A673 (cell line): ENCODE measurements around the gene CX3CL1. TPM values are rescaled to one million over a fixed set of nuclear protein-coding genes. Genes with fewer than 3 reads are reported as not detected.

Source experiments
- BruUV-seq: library from RNA; stranded (reverse); fragments of 400-500 nt; replicated peaks from 2 replicates; lab custom pipeline; 2021; lab: Mats Ljungman, UMichigan
- CTCF ChIA-PET: fragments of 300-600 bp; sonication (Branson Sonifier 250); formaldehyde crosslinking; loops from one replicate; lab custom pipeline; 2022; ENCODE audit warnings: antibody characterized with exemption; lab: Charles Lee
- POLR2A ChIA-PET: fragments of 300-600 bp; sonication (Branson Sonifier 250); formaldehyde crosslinking; loops from one replicate; lab custom pipeline; 2022; ENCODE audit warnings: antibody characterized with exemption; ENCODE audit not compliant: low non-redundant PET; lab: Charles Lee
- DNase-seq: peaks from one replicate; pipeline ENCODE4 v3.0.0-alpha.2; 2015; ENCODE audit warnings: low spot score
- H3K27ac ChIP-seq: fragments of 200-600 bp; sonication (generic); 2 replicates; pipeline ENCODE4 v1.5.1; 2016; ENCODE audit warnings: mixed run types, low read depth, mild to moderate bottlenecking, mixed read lengths, antibody characterized with exemption, low read length; ENCODE audit not compliant: poor library complexity, severe bottlenecking
- H3K27me3 ChIP-seq: fragments of 200-600 bp; sonication (generic); replicated peaks from 2 replicates; pipeline ENCODE4 v1.6.1; 2017; ENCODE audit warnings: mixed run types, low read depth, mild to moderate bottlenecking, mixed read lengths, antibody characterized with exemption, low read length; ENCODE audit not compliant: insufficient read depth, poor library complexity
- H3K36me3 ChIP-seq: fragments of 200-600 bp; sonication (generic); 2 replicates; pipeline ENCODE4 v1.6.1; 2016; ENCODE audit warnings: mixed run types, mild to moderate bottlenecking, mixed read lengths, antibody characterized with exemption, low read length; ENCODE audit not compliant: insufficient read depth, poor library complexity, severe bottlenecking
- H3K4me1 ChIP-seq: fragments of 200-600 bp; sonication (generic); 2 replicates; pipeline ENCODE4 v1.6.1; 2017; ENCODE audit warnings: mixed run types, mild to moderate bottlenecking, mixed read lengths, antibody characterized with exemption, low read length; ENCODE audit not compliant: insufficient read depth, poor library complexity, severe bottlenecking
- H3K4me3 ChIP-seq: fragments of 200-600 bp; sonication (generic); 2 replicates; pipeline ENCODE4 v1.5.1; 2016; ENCODE audit warnings: low read depth, mixed run types, mild to moderate bottlenecking, mixed read lengths, low read length; ENCODE audit not compliant: poor library complexity, severe bottlenecking
- H3K9me3 ChIP-seq: fragments of 200-600 bp; sonication (generic); 2 replicates; pipeline ENCODE4 v1.6.1; 2016; ENCODE audit warnings: mixed run types, low read depth, mild to moderate bottlenecking, mixed read lengths, antibody characterized with exemption, low read length; ENCODE audit not compliant: poor library complexity, severe bottlenecking
- EZH2 ChIP-seq: fragments of 200-600 bp; sonication (generic); IDR thresholded peaks from 2 replicates; pipeline ENCODE4 v1.6.1; 2017; ENCODE audit warnings: borderline replicate concordance, low read depth, mild to moderate bottlenecking, mixed read lengths, antibody characterized with exemption, low read length; ENCODE audit not compliant: poor library complexity, severe bottlenecking
- intact Hi-C: fragments of 100-400 bp; cut with micrococcal nuclease; formaldehyde crosslinking; loops from one replicate; pipeline ENCODE4 v1.10.0; 2022; ENCODE audit not compliant: unreplicated experiment
- total RNA-seq: library from RNA; stranded (reverse); gene quantifications from 2 replicates; pipeline ENCODE4 v1.2.3, GENCODE V29; 2021
- TF ChIP-seq, protein P1 (sequence below): fragments of 300-800, 200-600 bp; sonication (generic); conservative IDR thresholded peaks from 2 replicates; pipeline ENCODE4 v1.5.1; 2017; ENCODE audit warnings: low read depth, mild to moderate bottlenecking, antibody characterized with exemption, low read length, moderate library complexity, mixed read lengths

Gene CX3CL1
- total RNA-seq, 1 experiment from 2014 or later = not detected

DNA sequence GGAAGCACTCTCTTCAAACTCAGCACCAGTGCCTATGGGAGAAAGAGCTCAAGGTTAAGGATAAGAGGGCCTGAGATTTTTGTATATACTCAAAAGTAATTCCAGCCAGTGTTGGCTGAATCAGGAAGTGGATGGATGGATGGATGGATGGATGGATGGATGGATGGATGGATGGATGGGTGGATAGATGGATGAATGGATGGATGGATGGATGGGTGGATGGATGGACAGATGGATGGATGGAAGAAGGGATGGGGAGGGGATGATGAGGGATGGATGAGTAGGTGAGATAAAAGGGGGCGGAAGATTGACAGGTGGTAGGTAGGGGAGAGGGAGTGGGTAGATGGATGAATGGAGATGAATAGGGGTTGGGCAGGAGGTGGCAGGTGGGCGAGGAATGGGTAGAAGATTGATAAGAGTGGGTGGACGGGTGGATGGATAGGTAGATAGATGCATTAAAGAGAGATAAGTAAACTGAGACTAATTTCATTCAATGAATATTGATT, 4.1 kb downstream of the CX3CL1 start:
- H3K4me1 ChIP-seq = peaks cover 7% of the 10 kb centered on the region
- ChIA-PET POLR2A (no interaction called here), CTCF (no interaction called here)
- H3K9me3 ChIP-seq = no peaks in the 10 kb centered on the region
- H3K27ac ChIP-seq = no peak overlapping the region
- no peaks in the 10 kb centered on the region for H3K36me3 ChIP-seq
- TF ChIP-seq, protein P1, sequence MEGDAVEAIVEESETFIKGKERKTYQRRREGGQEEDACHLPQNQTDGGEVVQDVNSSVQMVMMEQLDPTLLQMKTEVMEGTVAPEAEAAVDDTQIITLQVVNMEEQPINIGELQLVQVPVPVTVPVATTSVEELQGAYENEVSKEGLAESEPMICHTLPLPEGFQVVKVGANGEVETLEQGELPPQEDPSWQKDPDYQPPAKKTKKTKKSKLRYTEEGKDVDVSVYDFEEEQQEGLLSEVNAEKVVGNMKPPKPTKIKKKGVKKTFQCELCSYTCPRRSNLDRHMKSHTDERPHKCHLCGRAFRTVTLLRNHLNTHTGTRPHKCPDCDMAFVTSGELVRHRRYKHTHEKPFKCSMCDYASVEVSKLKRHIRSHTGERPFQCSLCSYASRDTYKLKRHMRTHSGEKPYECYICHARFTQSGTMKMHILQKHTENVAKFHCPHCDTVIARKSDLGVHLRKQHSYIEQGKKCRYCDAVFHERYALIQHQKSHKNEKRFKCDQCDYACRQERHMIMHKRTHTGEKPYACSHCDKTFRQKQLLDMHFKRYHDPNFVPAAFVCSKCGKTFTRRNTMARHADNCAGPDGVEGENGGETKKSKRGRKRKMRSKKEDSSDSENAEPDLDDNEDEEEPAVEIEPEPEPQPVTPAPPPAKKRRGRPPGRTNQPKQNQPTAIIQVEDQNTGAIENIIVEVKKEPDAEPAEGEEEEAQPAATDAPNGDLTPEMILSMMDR = no peak
- TF ChIP-seq EZH2 = no peak
- H3K27me3 ChIP-seq = no peaks in the 10 kb centered on the region
- BruUV-seq = no TSS peak
- no peak for DNase-seq
- intact Hi-C loops = no loop called here
- H3K4me3 ChIP-seq = no peak overlapping the region

DNA sequence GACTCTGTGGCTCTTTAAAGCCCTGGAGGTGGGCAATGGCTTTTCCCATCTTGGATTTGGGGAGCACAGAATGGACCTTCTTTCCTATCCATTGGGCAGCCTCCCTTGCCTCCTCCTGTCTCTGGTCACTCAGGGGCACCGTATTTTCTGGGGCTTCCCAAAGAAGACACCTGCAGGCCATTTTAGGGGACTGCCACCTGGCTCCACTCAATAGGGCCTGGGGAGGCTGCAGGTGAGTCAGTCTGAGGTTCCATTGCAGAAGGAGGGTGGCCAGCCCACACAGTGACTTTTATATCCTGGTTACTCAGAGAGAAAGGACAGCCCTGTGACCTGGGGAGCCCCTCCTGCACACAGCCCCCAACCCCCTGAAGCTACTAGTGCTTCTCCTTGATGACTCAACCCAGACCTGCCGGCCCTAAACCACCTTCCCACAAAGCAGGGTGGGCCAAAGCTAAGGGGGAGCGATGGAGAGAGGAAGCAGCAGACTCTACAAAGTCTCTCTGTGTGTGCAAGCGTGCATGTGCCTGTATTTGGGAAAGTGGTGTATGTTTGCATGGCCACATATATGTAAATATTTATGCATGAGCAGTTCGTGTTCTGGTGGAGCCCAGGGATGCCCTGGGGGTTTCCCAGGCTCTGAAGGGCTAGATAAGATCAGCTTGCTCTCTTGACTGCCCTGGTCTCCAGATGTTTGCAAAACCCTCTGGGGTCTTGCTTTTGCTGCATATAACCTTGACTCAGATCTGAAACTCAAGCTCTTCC, 5.0 kb downstream of the CX3CL1 start:
- no TSS peak for BruUV-seq
- Histone ChIP-seq H3K36me3 (no peaks in the 10 kb centered on the region), H3K4me1 (peaks cover 5% of the 10 kb centered on the region), H3K27ac (no peak overlapping the region), H3K27me3 (no peaks in the 10 kb centered on the region), H3K9me3 (no peaks in the 10 kb centered on the region), H3K4me3 (no peak overlapping the region)
- intact Hi-C loops = no loop called here
- DNase-seq = no peak
- POLR2A ChIA-PET = no interaction called here
- CTCF ChIA-PET = no interaction called here
- no peak for TF ChIP-seq EZH2
- TF ChIP-seq, protein P1 = no peak

DNA sequence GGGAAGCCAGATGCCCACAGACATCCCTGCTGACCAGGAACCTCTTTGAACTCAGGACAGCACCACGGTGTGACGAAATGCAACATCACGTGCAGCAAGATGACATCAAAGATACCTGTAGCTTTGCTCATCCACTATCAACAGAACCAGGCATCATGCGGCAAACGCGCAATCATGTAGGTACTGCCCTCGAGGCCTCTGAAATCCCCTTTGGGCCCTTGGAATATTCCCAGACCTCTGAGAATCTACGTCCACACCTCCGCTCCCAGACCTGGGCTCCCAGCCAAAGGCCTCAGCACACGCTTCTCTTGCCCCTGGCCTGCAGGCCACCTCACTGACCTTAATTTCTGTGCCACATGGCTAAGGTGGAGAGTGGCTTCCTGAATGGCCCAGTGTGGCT, 7.3 kb downstream of the CX3CL1 start:
- TF ChIP-seq, protein P1 = no peak
- Histone ChIP-seq H3K4me3 (no peak overlapping the region), H3K27me3 (no peaks in the 10 kb centered on the region), H3K9me3 (no peaks in the 10 kb centered on the region), H3K4me1 (no peaks in the 10 kb centered on the region), H3K27ac (no peak overlapping the region), H3K36me3 (no peaks in the 10 kb centered on the region)
- intact Hi-C loops = no loop called here
- CTCF ChIA-PET = no interaction called here
- POLR2A ChIA-PET = no interaction called here
- DNase-seq = no peak
- no TSS peak for BruUV-seq
